HG03575 (cell line): ENCODE results near the gene SAXO2.
"Not testable (repeated sequence)": the region's sequence is repeated elsewhere in the genome, so short reads cannot be mapped to it uniquely, and the experiment has no call there.

ENCODE experiments used
- ATAC-seq: cut with Tn5 transposase; IDR thresholded peaks from one replicate; pipeline ENCODE4 v1.9.1; 2021; ENCODE audit not compliant: unreplicated experiment, insufficient number of reproducible peaks, low FRiP score; ENCODE audit errors: extremely low read depth

The SAXO2 gene

GRCh38 chr15:82309802-82310201, 47.2 kb downstream of the SAXO2 start:
- no peak for ATAC-seq

GRCh38 chr15:82311321-82311720, 48.7 kb downstream of the SAXO2 start:
- ATAC-seq, result not testable (repeated sequence)

DNA sequence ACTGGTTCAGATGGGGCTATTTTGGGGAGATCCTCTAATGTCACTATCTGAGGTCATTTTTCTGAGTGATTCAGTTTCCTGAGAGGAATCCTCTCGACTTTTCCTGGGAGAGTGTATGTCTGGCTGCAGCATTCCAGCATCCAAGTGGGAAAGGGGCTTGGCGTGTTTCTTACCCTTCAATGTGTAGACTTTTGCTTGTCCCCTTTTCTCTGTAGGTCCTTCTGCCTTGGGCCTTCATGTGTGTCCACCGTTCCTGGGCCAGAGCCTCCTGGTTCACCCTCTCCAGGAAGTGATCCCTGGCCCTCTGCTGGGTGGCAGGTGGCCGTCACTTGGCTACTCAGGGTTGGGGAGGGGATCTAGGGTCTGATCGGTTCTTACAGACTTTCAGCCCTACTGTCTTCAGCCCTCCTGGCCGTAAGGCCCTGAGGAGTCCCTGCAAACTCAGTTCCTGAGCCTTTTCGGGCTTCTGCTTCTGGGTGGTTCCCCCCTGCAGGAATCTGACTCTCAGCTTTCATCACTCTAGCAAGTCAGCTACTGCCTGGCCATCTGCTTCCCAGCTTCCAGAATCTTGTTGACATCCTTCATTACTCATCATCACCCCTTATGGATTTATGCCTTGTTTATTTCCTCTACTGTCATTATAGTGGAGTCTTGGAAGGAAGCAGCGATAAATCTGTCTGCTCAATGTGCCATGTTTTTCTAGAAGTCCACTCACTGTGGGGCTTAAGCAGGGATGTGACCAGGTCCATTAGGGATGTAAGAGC, 50.1 kb downstream of the SAXO2 start:
- no peak for ATAC-seq

GRCh38 chr15:82313446-82313845, 50.8 kb downstream of the SAXO2 start:
- ATAC-seq, result no peak

- ATAC-seq, result not testable (repeated sequence)
Observed at GRCh38 chr15:82313951-82314768, 51.5 kb downstream of the SAXO2 start.

DNA sequence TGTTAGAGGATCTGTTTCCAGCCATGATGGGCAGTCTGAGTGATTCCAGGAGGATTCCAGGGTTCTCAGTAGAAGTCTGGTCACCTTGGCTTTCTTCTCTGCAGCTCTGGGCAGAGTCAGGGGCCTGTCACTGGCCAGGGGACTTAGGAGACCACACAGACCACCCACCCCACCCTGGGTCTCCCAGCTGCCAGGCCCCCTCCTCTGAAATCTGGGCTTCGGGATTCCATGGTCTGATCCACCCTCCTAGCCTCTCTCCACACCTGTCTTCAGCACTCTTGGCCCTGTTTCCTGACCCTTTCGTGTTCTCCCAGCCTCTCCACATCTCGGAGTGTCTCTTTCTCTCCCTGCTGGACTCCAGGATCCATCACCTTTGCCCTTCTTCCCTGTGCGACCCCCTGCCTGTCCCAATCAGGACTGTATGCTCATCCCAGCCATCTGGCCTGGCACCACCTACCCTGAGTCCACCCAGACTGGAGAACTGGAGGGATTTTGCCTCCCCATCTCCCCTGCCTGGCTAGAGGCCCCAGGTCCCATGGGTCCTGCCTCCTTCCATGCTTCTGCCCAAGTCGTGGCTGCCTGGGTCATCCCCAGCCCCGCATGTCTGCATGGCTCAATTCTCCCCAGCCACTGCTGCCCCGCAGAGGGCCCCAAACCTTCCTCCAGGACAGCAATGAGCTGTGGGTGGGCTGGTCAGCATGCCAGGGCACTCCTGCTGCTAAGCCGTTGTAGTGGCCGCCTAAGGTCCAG, 52.3 kb downstream of the SAXO2 start:
- ATAC-seq, result no peak

DNA sequence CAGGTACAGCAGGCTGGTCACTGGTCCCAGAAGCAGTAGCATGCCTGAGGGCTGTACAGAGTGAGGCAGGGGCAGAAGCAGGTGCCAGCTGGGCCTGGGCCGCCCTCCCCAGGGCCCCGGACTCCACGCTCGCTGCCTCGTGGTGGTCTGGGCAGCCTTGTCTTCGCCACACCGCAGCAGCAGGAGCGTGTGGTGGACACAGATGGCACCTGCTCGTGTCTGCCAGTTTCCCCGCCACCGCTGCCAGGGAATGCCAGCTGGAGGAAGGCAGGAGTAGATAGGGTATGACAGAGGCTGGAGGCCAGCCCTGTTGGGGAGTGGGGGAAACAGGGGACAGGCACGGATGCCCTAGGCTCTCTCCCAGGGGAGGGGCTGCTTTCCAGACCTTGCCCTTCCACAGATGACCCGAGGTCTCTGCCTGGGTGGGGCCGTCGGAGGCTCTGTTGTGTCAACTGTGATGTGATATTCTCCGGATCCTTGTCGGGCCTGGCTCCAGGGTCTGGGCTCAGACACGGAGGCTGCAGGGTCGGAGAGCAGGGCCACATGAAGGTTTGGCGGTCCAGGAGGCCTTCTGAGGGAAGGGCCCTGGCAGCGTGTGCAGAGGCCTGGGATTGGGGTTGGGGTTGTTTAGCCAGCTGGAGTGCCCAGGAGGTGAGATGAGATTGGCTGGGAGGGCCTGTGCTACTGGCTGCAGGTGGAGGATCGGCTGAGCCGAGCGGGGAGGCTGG, 53.1 kb downstream of the SAXO2 start:
- no peak for ATAC-seq

DNA sequence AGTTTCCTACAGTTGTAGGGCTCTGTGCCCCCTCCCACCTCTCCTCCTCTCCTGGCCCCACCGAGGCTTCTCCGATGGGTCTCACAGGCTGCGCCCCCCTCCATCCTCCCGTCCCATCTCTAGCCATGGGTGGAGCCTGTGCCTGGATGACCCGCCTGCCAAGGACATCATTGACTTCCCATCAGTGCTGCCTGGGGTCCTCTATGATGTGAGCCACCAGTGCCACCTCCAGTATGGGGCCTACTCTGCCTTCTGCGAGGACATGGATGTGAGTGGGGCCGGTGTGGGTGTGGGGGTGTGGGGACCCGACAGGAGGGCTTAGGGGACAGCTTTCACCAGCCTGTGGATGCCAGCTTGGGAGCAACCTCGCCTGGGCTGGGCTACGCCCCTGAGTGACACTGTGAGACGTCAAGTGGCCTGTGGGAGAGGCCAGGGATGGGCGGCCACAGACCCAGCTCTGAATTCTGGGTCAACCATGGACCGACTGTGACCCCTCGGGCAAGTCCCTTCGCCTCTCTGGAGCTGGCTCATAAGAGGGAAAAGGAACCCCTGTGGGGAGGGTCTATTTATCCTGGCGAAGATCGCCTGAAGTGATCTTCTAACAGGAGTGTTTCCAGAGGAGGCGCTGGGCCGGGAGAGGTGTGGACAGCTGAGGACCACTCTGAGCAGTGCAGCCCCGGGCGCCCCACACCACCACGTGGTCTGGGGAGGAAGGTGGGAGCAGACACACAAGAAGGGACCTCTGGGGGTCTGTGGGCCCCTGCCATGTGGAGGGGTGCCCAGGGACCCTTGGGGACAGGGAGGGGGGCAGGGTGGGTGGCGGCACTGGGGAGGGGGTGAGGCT, 53.9 kb downstream of the SAXO2 start:
- ATAC-seq, result not testable (repeated sequence)

- no peak for ATAC-seq
Observed at GRCh38 chr15:82317091-82317489, 54.5 kb downstream of the SAXO2 start.

DNA sequence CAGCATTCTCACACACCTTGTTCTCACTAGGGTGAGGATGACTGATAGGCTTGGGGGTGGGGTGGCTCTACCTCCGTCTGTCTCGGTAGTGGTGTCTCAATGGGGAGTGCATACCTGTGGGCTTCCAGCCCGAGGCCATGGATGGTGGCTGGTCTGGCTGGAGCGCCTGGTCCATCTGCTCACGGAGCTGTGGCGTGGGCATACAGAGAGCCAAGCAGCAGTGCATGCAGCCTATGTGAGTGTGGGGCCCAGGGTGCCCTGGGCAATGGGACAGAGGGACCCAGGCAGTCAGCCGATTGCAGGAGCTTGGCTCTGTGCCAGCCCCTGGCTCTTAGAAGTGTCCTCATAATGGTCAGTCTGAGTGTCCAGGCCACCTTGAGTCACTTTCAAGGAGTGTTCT, 54.9 kb downstream of the SAXO2 start:
- not testable (repeated sequence) for ATAC-seq

DNA sequence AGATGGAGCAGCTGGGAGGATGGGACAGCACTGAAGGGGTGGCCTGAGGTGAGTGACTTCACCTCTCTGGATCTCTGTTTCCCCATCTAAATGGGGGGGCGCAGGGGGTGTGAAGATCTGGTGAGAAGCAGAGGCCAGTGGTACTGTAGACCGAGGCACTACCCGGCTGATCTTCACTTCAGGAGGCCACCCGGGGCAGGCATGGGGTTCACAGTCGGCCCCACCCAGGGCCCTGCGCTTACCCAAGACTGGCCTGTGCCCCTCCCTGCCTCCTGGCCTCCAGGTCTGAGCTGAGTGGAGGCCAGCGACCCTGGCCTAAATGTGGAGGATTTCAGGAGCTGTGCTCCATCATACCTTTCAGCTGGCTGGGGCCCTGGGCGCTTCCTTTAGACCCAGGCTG, 55.7 kb downstream of the SAXO2 start:
- ATAC-seq, result not testable (repeated sequence)

DNA sequence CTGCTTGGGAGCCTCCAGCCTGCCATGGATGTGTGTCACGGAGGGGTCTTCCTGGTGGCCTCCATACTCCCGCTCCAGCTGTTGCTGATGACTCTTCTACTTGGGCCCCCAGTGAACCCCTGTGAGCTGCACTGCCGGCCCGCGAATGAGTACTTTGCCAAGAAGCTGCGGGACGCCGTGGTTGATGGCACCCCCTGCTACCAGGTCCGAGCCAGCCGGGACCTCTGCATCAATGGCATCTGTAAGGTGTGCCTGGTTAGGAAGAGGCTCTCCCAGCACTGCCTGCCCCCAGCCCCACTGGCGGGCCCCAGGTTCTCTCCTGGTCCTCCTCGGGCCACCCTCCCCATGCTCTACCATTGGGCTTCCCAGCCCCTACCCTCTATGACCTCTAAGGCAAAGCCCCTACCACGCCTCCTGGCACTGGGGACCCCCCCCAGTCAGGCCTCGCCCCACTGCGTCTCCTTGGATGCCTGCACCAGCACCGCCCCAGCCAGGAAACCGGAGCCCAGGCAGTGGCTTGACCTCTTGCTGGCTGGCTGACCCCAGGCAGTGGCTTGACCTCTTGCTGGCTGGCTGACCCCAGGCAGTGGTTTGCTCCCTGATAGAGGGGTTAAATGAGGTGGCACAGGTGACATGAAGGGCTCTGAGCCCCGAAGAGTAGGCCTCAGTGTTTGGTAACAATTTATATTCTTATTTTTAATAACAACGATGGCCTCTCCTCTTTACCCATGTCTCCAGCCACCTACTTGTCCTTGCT, 57.1 kb downstream of the SAXO2 start:
- not testable (repeated sequence) for ATAC-seq

- not testable (repeated sequence) for ATAC-seq
Observed at GRCh38 chr15:82320861-82321260, 58.2 kb downstream of the SAXO2 start.

DNA sequence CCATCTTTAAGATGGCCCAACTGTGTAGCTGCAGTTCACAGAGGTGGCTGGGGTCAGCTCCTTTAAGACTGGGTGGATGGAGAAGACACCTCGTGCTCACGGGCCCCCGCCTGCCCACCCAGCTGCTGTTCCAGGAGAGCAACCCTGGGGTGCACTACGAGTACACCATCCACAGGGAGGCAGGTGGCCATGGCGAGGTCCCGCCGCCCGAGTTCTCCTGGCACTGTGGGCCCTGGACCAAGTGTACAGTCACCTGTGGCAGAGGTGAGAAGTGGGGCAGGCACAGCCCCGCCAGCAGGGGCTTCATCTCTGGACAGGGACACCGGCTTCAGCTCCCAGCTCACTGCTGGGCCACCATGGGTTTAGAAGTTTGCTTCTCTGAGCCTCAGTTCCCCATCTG, 59.9 kb downstream of the SAXO2 start:
- ATAC-seq, result not testable (repeated sequence)

DNA sequence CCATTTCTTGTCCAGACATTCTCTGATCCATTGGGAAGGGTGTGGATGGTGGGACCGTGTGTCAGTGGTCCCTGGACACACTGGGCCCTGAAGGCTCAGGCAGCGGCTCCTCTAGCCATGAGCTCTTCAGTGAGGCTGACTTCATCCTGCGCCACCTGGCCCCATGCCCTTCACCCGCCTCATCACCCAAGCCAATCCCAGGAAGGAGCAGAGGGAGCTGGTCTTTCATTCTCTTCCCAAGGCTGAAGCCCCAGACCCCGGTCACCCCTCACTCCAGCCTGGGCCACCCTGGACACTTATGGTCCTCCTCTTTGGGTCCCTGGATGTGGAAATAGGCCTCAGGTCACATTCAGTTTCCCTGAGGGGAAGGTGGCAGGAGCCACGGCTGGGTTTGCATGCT, 62.2 kb downstream of the SAXO2 start:
- ATAC-seq, result not testable (repeated sequence)

GRCh38 chr15:82325646-82326045, 63.0 kb downstream of the SAXO2 start:
- ATAC-seq, result not testable (repeated sequence)

GRCh38 chr15:82326896-82327295, 64.3 kb downstream of the SAXO2 start:
- not testable (repeated sequence) for ATAC-seq
